Bronchus fibroblast of lung (primary cell): ENCODE measurements around the gene PIWIL1. TPM values are rescaled to one million over a fixed set of nuclear protein-coding genes. Genes with fewer than 3 reads are reported as not detected.

Experiments
- total RNA-seq: library from RNA; depleted of rRNA; stranded (reverse); fragments of >200 nt; gene quantifications from 2 replicates; pipeline ENCODE4 v1.2.3, GENCODE V29; 2015

PIWIL1 gene
- total RNA-seq = not detected in 2 replicates

GRCh38 chr12:130337488-130338303, at the start of gene PIWIL1:
PIWIL1 (plus strand) TSS chr12:130337887; CDS start chr12:130342592, 4,705 bp downstream.

Other genes starting within 250 kb of the PIWIL1 start
- gene FZD10, start 175.4 kb upstream of the PIWIL1 start, total RNA-seq = not detected in 2 replicates